HepG2 (cell line): ENCODE data around the gene PANK2. TPM values are rescaled to one million over a fixed set of nuclear protein-coding genes. Genes with fewer than 3 reads are reported as not detected.

Experiments
- FLYWCH1 ChIP-seq: sonication (generic); formaldehyde crosslinking; IDR thresholded peaks from 2 replicates; pipeline ENCODE4 v1.8.1; 2023; ENCODE audit warnings: mild to moderate bottlenecking, missing genetic modification reagents
- GABPA ChIP-seq, 2 experiments: IDR thresholded peaks; 2 replicates each; pipeline ENCODE4 v1.6.1; 2011 to 2016; ENCODE audit warnings: low read depth in 2 of 2, low read length in 1 of 2, missing biosample characterization in 1 of 2, missing genetic modification characterization in 1 of 2
- GFI1 ChIP-seq: sonication (generic); formaldehyde crosslinking; IDR thresholded peaks from 2 replicates; pipeline ENCODE4 v1.5.0; 2020; ENCODE audit warnings: missing genetic modification reagents, mild to moderate bottlenecking, borderline replicate concordance
- KDM1A ChIP-seq: IDR thresholded peaks from 2 replicates; pipeline ENCODE4 v1.6.1; 2016; ENCODE audit warnings: missing compliant biosample characterization
- KDM3A ChIP-seq: IDR thresholded peaks from 2 replicates; pipeline ENCODE4 v1.6.1; 2018; ENCODE audit warnings: low read depth, missing compliant biosample characterization
- KMT2B ChIP-seq: IDR thresholded peaks from 2 replicates; pipeline ENCODE4 v1.6.1; 2016; ENCODE audit warnings: missing genetic modification reagents, missing compliant biosample characterization
- MAFG ChIP-seq: sonication (generic); formaldehyde crosslinking; IDR thresholded peaks from 2 replicates; pipeline ENCODE4 v1.5.1; 2020; ENCODE audit warnings: mild to moderate bottlenecking, missing genetic modification reagents
- RFX1 ChIP-seq: fragments of 450-650 bp; IDR thresholded peaks from 2 replicates; pipeline ENCODE4 v1.6.1; 2017
- SAFB2 ChIP-seq: sonication (generic); formaldehyde crosslinking; IDR thresholded peaks from 2 replicates; pipeline ENCODE4 v1.5.1; 2020; ENCODE audit warnings: missing genetic modification reagents, low read depth, mild to moderate bottlenecking, borderline replicate concordance
- SRY ChIP-seq: sonication (generic); formaldehyde crosslinking; IDR thresholded peaks from 2 replicates; pipeline ENCODE4 v1.8.0; 2022; ENCODE audit warnings: mild to moderate bottlenecking, missing genetic modification reagents
- TAF15 ChIP-seq: fragments of 200-400 bp; formaldehyde crosslinking; IDR thresholded peaks from one replicate; pipeline ENCODE4 v1.6.1; 2018; ENCODE audit warnings: mild to moderate bottlenecking, low read depth, low read length; ENCODE audit not compliant: poor library complexity, severe bottlenecking
- WIZ ChIP-seq: sonication (generic); formaldehyde crosslinking; IDR thresholded peaks from 2 replicates; pipeline ENCODE4 v1.5.1; 2020; ENCODE audit warnings: mild to moderate bottlenecking, missing genetic modification reagents
- ZNF34 ChIP-seq: sonication (generic); formaldehyde crosslinking; IDR thresholded peaks from 2 replicates; pipeline ENCODE4 v1.4.0; 2020; ENCODE audit warnings: mild to moderate bottlenecking, missing genetic modification reagents, borderline replicate concordance
- ZNF605 ChIP-seq: sonication (generic); formaldehyde crosslinking; IDR thresholded peaks from 2 replicates; pipeline ENCODE4 v1.8.0; 2022; ENCODE audit warnings: mild to moderate bottlenecking, missing genetic modification reagents
- ZNF713 ChIP-seq: sonication (generic); formaldehyde crosslinking; IDR thresholded peaks from 2 replicates; pipeline ENCODE4 v1.4.0; 2020; ENCODE audit warnings: mild to moderate bottlenecking, missing genetic modification reagents
- ZSCAN21 ChIP-seq: sonication (generic); formaldehyde crosslinking; IDR thresholded peaks from 2 replicates; pipeline ENCODE4 v1.8.0; 2022; ENCODE audit warnings: mild to moderate bottlenecking, missing genetic modification reagents, moderate library complexity, borderline replicate concordance
- ZSCAN29 ChIP-seq: sonication (generic); formaldehyde crosslinking; conservative IDR thresholded peaks from 2 replicates; pipeline ENCODE4 v1.4.0; 2020; ENCODE audit warnings: mild to moderate bottlenecking, missing genetic modification reagents
- polyA plus RNA-seq, 8 experiments: library from polyadenylated mRNA; depleted of rRNA in 3 of 8; stranded (reverse) in 7 of 8; unstranded in 1 of 8; fragments of >200 nt; fragmentation: Illumina TruSeq in 4 of 8; extraction: Trizol in 4 of 8; gene quantifications; 2 replicates each; pipeline versions ENCODE4 v1.2.1 to v1.2.3, GENCODE V29; 2011 to 2016; ENCODE audit warnings: low read depth in 4 of 8, missing spikeins in 1 of 8, mixed read lengths in 1 of 8; ENCODE audit not compliant: insufficient read depth in 1 of 8
- total RNA-seq, 5 experiments: library from RNA; depleted of rRNA; stranded (reverse); fragments of >200 nt; fragmentation: Illumina TruSeq; extraction: Trizol; gene quantifications; 2 replicates each; pipeline ENCODE4 v1.2.3, GENCODE V29; 2016; ENCODE audit warnings: low read depth in 1 of 5
- TF ChIP-seq, protein P1 (sequence below), 2 experiments: sonication (generic) in 1 of 2; formaldehyde crosslinking in 1 of 2; IDR thresholded peaks; 2 replicates each; pipeline versions ENCODE4 v1.4.0 to v1.6.1; 2016 to 2020; ENCODE audit warnings: borderline replicate concordance in 1 of 2, low read depth in 1 of 2, mild to moderate bottlenecking in 1 of 2, missing genetic modification reagents in 1 of 2
- TF ChIP-seq, protein P2 (sequence below): IDR thresholded peaks from 2 replicates; pipeline ENCODE4 v1.6.1; 2016; ENCODE audit warnings: mild to moderate bottlenecking
- TF ChIP-seq, protein P3 (sequence below): sonication (generic); formaldehyde crosslinking; IDR thresholded peaks from 2 replicates; pipeline ENCODE4 v1.5.0; 2020; ENCODE audit warnings: missing genetic modification reagents
- TF ChIP-seq, protein P4 (sequence below): sonication (generic); formaldehyde crosslinking; IDR thresholded peaks from 2 replicates; pipeline ENCODE4 v1.8.1; 2023; ENCODE audit warnings: mild to moderate bottlenecking, inconsistent platforms, moderate library complexity, missing genetic modification reagents, borderline replicate concordance

Gene PANK2
- total and polyA plus RNA-seq, 2 of the 13 experiments (the other 11 are each of a cell fraction or from before 2014, with no cell fraction given), result 39.2 to 123 TPM

DNA sequence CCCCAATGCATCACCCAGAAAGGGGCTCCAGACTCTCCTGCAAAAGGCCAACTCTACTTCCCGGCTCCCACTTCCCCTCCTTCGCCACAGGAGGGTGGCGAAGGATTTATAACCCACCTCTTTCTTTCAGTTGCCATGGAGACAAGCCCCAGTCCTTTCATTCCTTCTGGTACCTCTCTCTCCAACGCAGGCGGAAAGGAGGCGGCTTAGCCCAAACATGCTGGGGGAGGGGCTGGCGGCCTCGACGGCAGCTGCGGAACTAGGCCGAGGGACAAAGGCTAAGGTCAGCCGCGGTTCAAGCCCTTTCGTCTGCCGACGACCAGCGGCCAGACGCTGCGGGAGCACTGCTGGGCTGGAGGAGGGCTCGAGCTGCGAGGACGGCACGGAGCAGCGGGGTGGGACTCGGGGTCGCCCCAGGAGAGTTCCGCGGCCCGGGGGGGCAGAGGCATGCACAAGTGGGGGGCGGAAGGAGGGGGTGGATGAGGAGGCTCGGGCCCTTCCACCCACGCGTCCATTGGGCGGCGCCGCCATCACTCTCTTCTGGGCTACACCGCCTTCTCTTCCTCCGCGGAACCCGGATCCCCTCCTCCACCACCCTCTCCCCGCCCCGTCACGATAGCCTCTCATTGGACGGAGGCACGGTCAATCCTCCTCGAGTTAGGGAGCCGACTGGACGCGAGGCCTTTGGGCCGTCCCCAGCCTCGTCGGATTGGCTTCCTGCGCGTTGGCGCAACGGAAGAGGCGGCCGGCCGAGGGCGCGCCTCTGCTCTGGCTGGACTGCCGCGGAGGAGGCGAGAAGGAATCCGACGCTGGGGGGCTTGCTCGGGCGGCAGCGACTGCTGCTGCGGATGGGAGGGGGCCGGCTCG, at the start of gene PANK2 (continued):
- TF ChIP-seq, protein P1, sequence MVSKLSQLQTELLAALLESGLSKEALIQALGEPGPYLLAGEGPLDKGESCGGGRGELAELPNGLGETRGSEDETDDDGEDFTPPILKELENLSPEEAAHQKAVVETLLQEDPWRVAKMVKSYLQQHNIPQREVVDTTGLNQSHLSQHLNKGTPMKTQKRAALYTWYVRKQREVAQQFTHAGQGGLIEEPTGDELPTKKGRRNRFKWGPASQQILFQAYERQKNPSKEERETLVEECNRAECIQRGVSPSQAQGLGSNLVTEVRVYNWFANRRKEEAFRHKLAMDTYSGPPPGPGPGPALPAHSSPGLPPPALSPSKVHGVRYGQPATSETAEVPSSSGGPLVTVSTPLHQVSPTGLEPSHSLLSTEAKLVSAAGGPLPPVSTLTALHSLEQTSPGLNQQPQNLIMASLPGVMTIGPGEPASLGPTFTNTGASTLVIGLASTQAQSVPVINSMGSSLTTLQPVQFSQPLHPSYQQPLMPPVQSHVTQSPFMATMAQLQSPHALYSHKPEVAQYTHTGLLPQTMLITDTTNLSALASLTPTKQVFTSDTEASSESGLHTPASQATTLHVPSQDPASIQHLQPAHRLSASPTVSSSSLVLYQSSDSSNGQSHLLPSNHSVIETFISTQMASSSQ (IDR thresholded peaks at IDR 0.05; ENCODE audit: low read depth), result no peak
- TF ChIP-seq, protein P1 (CRISPR knock-in tag; IDR thresholded peaks at IDR 0.05; ENCODE audit: borderline replicate concordance), result peak; percentile 88
- TF ChIP-seq ZNF713 (CRISPR knock-in tag) (peak; percentile 90; the same call in 1 of the 2 replicates), KDM1A (CRISPR knock-in tag) (no peak), TAF15 (no peak), ZSCAN21 (peak; percentile 79; the same call in 1 of the 2 replicates), WIZ (CRISPR knock-in tag) (no peak), GFI1 (CRISPR knock-in tag) (peak; percentile 2; the same call in 1 of the 2 replicates), FLYWCH1 (CRISPR knock-in tag) (no peak), GABPA (IDR thresholded peaks at IDR 0.05; ENCODE audit: low read depth, low read length) (peak; percentile 81), GABPA (CRISPR knock-in tag; IDR thresholded peaks at IDR 0.05; ENCODE audit: low read depth) (peak; percentile 93), RFX1 (peak; percentile 88), ZSCAN29 (CRISPR knock-in tag) (peak; percentile 95), SRY (CRISPR knock-in tag) (peak; percentile 83), KDM3A (CRISPR knock-in tag) (peak; percentile 94; the same call in 1 of the 2 replicates), KMT2B (CRISPR knock-in tag) (peak; percentile 94), SAFB2 (peak; percentile 90; the same call in 1 of the 2 replicates), ZNF34 (CRISPR knock-in tag) (peak; percentile 95; the same call in 1 of the 2 replicates), ZNF605 (CRISPR knock-in tag) (peak; percentile 95), MAFG (CRISPR knock-in tag) (no peak)
- TF ChIP-seq, protein P2, sequence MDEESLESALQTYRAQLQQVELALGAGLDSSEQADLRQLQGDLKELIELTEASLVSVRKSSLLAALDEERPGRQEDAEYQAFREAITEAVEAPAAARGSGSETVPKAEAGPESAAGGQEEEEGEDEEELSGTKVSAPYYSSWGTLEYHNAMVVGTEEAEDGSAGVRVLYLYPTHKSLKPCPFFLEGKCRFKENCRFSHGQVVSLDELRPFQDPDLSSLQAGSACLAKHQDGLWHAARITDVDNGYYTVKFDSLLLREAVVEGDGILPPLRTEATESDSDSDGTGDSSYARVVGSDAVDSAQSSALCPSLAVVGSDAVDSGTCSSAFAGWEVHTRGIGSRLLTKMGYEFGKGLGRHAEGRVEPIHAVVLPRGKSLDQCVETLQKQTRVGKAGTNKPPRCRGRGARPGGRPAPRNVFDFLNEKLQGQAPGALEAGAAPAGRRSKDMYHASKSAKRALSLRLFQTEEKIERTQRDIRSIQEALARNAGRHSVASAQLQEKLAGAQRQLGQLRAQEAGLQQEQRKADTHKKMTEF (CRISPR knock-in tag), result peak; percentile 99
- TF ChIP-seq, protein P3, sequence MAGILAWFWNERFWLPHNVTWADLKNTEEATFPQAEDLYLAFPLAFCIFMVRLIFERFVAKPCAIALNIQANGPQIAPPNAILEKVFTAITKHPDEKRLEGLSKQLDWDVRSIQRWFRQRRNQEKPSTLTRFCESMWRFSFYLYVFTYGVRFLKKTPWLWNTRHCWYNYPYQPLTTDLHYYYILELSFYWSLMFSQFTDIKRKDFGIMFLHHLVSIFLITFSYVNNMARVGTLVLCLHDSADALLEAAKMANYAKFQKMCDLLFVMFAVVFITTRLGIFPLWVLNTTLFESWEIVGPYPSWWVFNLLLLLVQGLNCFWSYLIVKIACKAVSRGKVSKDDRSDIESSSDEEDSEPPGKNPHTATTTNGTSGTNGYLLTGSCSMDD (CRISPR knock-in tag), result no peak
- TF ChIP-seq, protein P4, sequence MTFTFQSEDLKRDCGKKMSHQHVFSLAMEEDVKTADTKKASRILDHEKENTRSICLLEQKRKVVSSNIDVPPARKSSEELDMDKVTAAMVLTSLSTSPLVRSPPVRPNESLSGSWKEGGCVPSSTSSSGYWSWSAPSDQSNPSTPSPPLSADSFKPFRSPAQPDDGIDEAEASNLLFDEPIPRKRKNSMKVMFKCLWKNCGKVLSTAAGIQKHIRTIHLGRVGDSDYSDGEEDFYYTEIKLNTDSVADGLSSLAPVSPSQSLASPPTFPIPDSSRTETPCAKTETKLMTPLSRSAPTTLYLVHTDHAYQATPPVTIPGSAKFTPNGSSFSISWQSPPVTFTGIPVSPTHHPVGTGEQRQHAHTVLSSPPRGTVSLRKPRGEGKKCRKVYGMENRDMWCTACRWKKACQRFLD (CRISPR knock-in tag), result peak; percentile 96
